ENCODE data around the gene SNX13.
"Not testable (repeated sequence)": the region's sequence is repeated elsewhere in the genome, so short reads cannot be mapped to it uniquely, and the experiment has no call there.

The SNX13 gene

DNA sequence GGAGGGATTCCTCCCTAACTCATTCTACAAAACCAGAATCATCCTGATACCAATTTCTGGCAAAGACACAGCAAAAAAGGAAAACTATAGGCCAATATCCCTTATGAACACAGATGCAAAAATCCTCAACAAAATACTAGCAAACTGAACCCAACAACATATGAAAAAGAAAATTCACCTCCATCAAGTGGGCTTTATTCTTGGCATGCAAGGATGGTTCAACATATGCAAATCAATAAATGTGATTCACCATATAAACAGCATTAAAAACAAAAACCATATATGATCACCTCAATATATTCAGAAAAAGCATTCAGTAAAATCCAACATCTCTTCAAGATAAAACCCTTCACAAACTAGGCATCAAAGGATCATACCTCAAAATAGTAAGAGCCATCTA lies 23.5 kb downstream of the SNX13 start:
- Histone ChIP-seq H3K9me3 (peaks cover 37% of the 10 kb centered on the region), H4K20me1 (peaks cover 76% of the 10 kb centered on the region), H3K4me1 (no peaks in the 10 kb centered on the region), H3K36me3 (no peaks in the 10 kb centered on the region; the same call in 1 of the 2 replicates), H3K9ac (no peak overlapping the region), H3K4me2 (no peak overlapping the region), H3K4me3 (no peak overlapping the region), H3K27me3 (no peaks in the 10 kb centered on the region), H3K27ac (no peak overlapping the region)
- TF ChIP-seq Cebpa-rat (IDR thresholded peaks at IDR 0.05) = no peak

DNA sequence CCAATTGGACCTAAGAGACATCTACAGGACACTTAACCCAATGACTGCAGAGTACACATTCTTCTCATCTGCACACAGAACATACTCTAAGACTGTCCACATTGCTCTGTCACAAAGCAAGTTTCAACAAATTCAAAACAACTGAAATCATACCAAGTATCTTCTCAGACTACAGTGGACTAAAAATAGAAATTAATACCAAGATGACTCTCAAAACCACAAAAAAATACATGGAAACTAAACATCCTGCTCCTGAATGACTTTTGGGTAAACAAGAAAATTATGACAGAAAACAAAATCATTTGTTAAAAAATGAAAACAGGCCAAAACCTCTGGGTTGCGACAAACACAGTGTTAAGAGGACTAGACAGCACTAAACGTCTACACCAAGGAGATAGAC lies 24.5 kb downstream of the SNX13 start:
- peaks cover 67% of the 10 kb centered on the region for H4K20me1 ChIP-seq
- no peaks in the 10 kb centered on the region; the same call in 1 of the 2 replicates for H3K36me3 ChIP-seq
- no peaks in the 10 kb centered on the region for H3K27me3 ChIP-seq
- peaks cover 44% of the 10 kb centered on the region for H3K9me3 ChIP-seq
- H3K9ac ChIP-seq = no peak overlapping the region
- no peaks in the 10 kb centered on the region for H3K4me1 ChIP-seq
- no peak overlapping the region for H3K4me2 ChIP-seq
- no peak overlapping the region for H3K4me3 ChIP-seq
- H3K27ac ChIP-seq = no peak overlapping the region
- no peak for TF ChIP-seq Cebpa-rat (IDR thresholded peaks at IDR 0.05)

- Histone ChIP-seq H3K4me3 (no peak overlapping the region), H3K4me2 (no peak overlapping the region), H3K9ac (no peak overlapping the region), H3K9me3 (peaks cover 50% of the 10 kb centered on the region), H3K27ac (no peak overlapping the region), H3K27me3 (no peaks in the 10 kb centered on the region), H3K36me3 (no peaks in the 10 kb centered on the region; the same call in 1 of the 2 replicates), H3K4me1 (no peaks in the 10 kb centered on the region), H4K20me1 (peaks cover 62% of the 10 kb centered on the region)
- TF ChIP-seq Cebpa-rat (IDR thresholded peaks at IDR 0.05) = no peak
Observed at GRCh38 chr7:17915168-17915567, 25.1 kb downstream of the SNX13 start.

DNA sequence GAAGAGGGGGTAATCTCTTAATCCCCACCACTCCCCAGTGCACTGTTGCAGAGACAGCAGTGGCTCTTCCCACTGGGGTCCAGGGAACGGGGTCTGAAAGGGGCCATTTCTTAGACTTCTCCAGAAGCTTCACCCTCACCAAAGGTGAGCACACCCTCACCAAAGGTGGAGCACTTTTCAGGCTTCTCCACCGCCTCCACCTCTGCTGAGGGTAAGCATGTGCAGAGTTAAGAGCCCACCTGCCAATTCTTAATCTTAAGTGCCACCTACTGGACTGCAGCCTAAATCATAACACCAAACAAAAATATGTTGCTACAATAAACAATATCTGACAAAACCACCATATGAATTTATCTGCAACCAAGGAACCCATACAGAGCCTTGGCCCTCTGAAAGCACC lies 27.0 kb downstream of the SNX13 start:
- H3K9ac ChIP-seq = no peak overlapping the region
- no peak overlapping the region for H3K4me2 ChIP-seq
- H3K27ac ChIP-seq = no peak overlapping the region
- no peaks in the 10 kb centered on the region for H3K4me1 ChIP-seq
- peaks cover 7% of the 10 kb centered on the region for H3K36me3 ChIP-seq
- H3K4me3 ChIP-seq = no peak overlapping the region
- TF ChIP-seq Cebpa-rat (IDR thresholded peaks at IDR 0.05) = no peak
- H3K9me3 ChIP-seq = peaks cover 53% of the 10 kb centered on the region
- no peaks in the 10 kb centered on the region for H3K27me3 ChIP-seq
- peaks cover 55% of the 10 kb centered on the region for H4K20me1 ChIP-seq

DNA sequence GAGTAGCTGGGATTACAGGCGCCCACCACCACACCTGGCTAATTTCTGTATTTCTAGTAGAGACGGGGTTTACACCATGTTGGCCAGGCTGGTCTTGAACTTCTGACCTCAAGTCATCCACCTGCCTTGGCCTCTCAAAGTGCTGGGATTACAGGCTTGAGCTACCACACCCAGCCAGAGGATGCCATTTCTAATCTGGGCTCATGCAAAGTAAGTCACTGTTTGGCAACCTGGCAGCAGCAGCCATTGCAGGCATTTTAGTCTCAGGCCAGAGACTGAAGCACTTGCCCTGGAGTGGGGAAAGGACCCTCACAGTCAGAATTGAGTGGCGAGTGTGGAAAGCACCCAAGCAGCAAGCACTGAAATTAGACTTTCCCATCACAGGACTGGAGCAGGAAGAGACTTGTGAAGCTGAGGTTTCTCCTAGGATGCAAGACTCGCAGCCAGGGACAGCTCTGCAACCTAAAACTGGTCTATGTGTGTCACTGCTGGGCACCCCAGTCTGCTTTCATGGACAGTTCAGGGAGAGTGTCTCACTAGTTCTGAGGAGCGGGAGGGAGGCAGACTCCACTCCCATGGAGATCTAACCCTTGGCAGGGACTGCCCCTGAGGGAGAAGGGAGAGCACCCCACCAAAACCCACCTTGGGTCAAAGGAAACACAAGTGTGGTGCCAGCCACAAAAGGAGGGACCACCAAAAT lies 27.6 kb downstream of the SNX13 start:
- H3K4me2 ChIP-seq = no peak overlapping the region
- H3K27ac ChIP-seq = no peak overlapping the region
- no peak overlapping the region for H3K9ac ChIP-seq
- H4K20me1 ChIP-seq = peaks cover 54% of the 10 kb centered on the region
- no peaks in the 10 kb centered on the region for H3K4me1 ChIP-seq
- TF ChIP-seq Cebpa-rat (IDR thresholded peaks at IDR 0.05) = no peak
- peaks cover 48% of the 10 kb centered on the region for H3K9me3 ChIP-seq
- H3K36me3 ChIP-seq = peaks cover 7% of the 10 kb centered on the region
- no peaks in the 10 kb centered on the region for H3K27me3 ChIP-seq
- H3K4me3 ChIP-seq = no peak overlapping the region

DNA sequence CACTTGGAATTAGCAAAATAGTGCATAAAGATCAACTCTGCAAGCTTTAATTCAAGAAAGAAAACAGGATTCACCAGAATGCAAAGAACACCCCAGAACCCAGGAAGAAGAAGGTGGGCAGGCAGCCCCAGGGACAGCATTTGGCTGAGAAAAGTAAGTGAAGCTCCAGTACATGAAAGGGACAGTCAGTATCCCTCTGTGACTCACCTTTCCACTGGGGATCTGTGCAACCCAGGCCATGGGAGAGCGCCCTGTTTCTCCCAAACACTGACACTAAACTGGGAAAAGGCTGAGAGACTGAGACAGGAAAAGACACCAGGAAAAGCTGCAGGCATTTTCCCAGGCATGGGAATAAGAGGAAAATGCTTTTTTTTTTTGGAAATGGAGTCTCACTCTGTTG lies 28.2 kb downstream of the SNX13 start:
- peaks cover 47% of the 10 kb centered on the region for H4K20me1 ChIP-seq
- no peak overlapping the region for H3K9ac ChIP-seq
- H3K27me3 ChIP-seq = no peaks in the 10 kb centered on the region
- TF ChIP-seq Cebpa-rat (IDR thresholded peaks at IDR 0.05) = no peak
- no peak overlapping the region for H3K27ac ChIP-seq
- H3K36me3 ChIP-seq = peaks cover 7% of the 10 kb centered on the region
- H3K4me3 ChIP-seq = no peak overlapping the region
- H3K4me1 ChIP-seq = no peaks in the 10 kb centered on the region
- H3K4me2 ChIP-seq = no peak overlapping the region
- peaks cover 41% of the 10 kb centered on the region for H3K9me3 ChIP-seq

GRCh38 chr7:17910377-17910776 lies 29.9 kb downstream of the SNX13 start:
- Histone ChIP-seq H3K4me2 (no peak overlapping the region), H3K4me3 (no peak overlapping the region), H3K27ac (no peak overlapping the region), H3K27me3 (no peaks in the 10 kb centered on the region), H3K36me3 (peaks cover 7% of the 10 kb centered on the region), H4K20me1 (peaks cover 38% of the 10 kb centered on the region), H3K9ac (no peak overlapping the region), H3K4me1 (no peaks in the 10 kb centered on the region), H3K9me3 (peaks cover 27% of the 10 kb centered on the region)
- TF ChIP-seq Cebpa-rat (IDR thresholded peaks at IDR 0.05) = no peak

GRCh38 chr7:17909310-17909709 lies 31.0 kb downstream of the SNX13 start:
- not testable (repeated sequence) for H3K9ac ChIP-seq, H3K27me3 ChIP-seq, H3K4me3 ChIP-seq, H3K4me1 ChIP-seq, H3K4me2 ChIP-seq, H3K36me3 ChIP-seq, H3K27ac ChIP-seq
- Histone ChIP-seq H3K9me3 (peaks cover 23% of the 10 kb centered on the region), H4K20me1 (peaks cover 36% of the 10 kb centered on the region)

- peaks cover 7% of the 10 kb centered on the region for H3K36me3 ChIP-seq
- peaks cover 31% of the 10 kb centered on the region; the same call in 1 of the 2 replicates for H4K20me1 ChIP-seq
- no peak overlapping the region for H3K9ac ChIP-seq
- H3K27ac ChIP-seq = no peak overlapping the region
- TF ChIP-seq Cebpa-rat (IDR thresholded peaks at IDR 0.05) = no peak
- H3K27me3 ChIP-seq = no peaks in the 10 kb centered on the region
- H3K9me3 ChIP-seq = peaks cover 23% of the 10 kb centered on the region
- no peaks in the 10 kb centered on the region for H3K4me1 ChIP-seq
- H3K4me2 ChIP-seq = no peak overlapping the region
- H3K4me3 ChIP-seq = no peak overlapping the region
Observed at GRCh38 chr7:17907014-17907413, 33.3 kb downstream of the SNX13 start.

DNA sequence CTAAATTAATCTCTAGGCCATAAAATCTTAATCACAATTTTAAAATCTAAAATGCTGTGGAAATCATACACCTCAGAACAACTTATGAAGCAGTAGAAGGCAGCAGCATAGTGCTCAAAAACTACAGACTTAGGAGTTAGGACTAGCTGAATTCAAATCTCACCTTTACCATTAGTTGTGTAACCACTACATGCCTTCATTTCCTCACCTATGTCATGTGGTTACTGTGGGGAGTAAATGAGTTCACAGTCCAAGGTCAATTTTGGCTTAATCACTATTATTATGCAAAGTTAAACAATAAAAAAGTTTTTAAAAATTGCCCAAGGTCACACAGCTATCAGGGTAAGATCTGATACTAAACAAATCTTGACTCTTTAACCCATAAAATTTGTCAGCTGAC lies 37.0 kb downstream of the SNX13 start:
- Histone ChIP-seq H3K4me3 (no peak overlapping the region), H3K36me3 (peaks cover 14% of the 10 kb centered on the region), H3K27ac (no peak overlapping the region), H3K9me3 (no peaks in the 10 kb centered on the region), H3K9ac (no peak overlapping the region), H3K4me2 (no peak overlapping the region), H3K4me1 (no peaks in the 10 kb centered on the region), H4K20me1 (peaks cover 61% of the 10 kb centered on the region), H3K27me3 (no peaks in the 10 kb centered on the region)
- no peak for TF ChIP-seq Cebpa-rat (IDR thresholded peaks at IDR 0.05)

- H3K4me3 ChIP-seq = no peak overlapping the region
- peaks cover 68% of the 10 kb centered on the region for H4K20me1 ChIP-seq
- H3K4me2 ChIP-seq = no peak overlapping the region
- TF ChIP-seq Cebpa-rat (IDR thresholded peaks at IDR 0.05) = no peak
- no peaks in the 10 kb centered on the region for H3K9me3 ChIP-seq
- H3K36me3 ChIP-seq = peaks cover 14% of the 10 kb centered on the region
- no peak overlapping the region for H3K9ac ChIP-seq
- H3K4me1 ChIP-seq = no peaks in the 10 kb centered on the region
- H3K27me3 ChIP-seq = no peaks in the 10 kb centered on the region
- H3K27ac ChIP-seq = no peak overlapping the region
Observed at GRCh38 chr7:17902599-17902998, 37.7 kb downstream of the SNX13 start.

Measured in BLaER1 (cell line).